SJSA1 (cell line): ENCODE measurements around the gene NFATC2IP. TPM values are rescaled to one million over a fixed set of nuclear protein-coding genes. Genes with fewer than 3 reads are reported as not detected.

Experiments used
- DNase-seq, 2 experiments: peaks; one replicate each; pipeline ENCODE4 v3.0.0-alpha.2; 2015 to 2020; ENCODE audit warnings: low spot score in 2 of 2, low read depth in 1 of 2
- H3K27ac ChIP-seq: fragments of 250-450 bp; sonication (Bioruptor Pico); 2 replicates; pipeline ENCODE4 v1.5.1; 2020; ENCODE audit warnings: mild to moderate bottlenecking, moderate library complexity
- H3K27me3 ChIP-seq: fragments of 250-450 bp; sonication (Bioruptor Pico); replicated peaks from 2 replicates; pipeline ENCODE4 v1.5.1; 2020; ENCODE audit warnings: mild to moderate bottlenecking, moderate library complexity
- H3K36me3 ChIP-seq: fragments of 250-450 bp; sonication (Bioruptor Pico); 2 replicates; pipeline ENCODE4 v1.5.1; 2020; ENCODE audit warnings: mild to moderate bottlenecking
- H3K4me1 ChIP-seq: fragments of 250-450 bp; sonication (Bioruptor Pico); replicated peaks from 2 replicates; pipeline ENCODE4 v1.6.1; 2021; ENCODE audit warnings: mild to moderate bottlenecking
- H3K4me3 ChIP-seq: fragments of 250-450 bp; sonication (Bioruptor Pico); 2 replicates; pipeline ENCODE4 v1.5.1; 2020; ENCODE audit warnings: mild to moderate bottlenecking
- H3K9me3 ChIP-seq: fragments of 250-450 bp; sonication (Bioruptor Pico); replicated peaks from 2 replicates; pipeline ENCODE4 v1.5.1; 2020; ENCODE audit warnings: mild to moderate bottlenecking
- total RNA-seq: library from RNA; depleted of rRNA; stranded (reverse); fragments of >200 nt; shearing (Covaris generic); gene quantifications from 2 replicates; pipeline ENCODE4 v1.2.3, GENCODE V29; 2014; rRNA removed

Gene NFATC2IP
- total RNA-seq, 1 experiment from 2014 or later = 29.8 TPM

DNA sequence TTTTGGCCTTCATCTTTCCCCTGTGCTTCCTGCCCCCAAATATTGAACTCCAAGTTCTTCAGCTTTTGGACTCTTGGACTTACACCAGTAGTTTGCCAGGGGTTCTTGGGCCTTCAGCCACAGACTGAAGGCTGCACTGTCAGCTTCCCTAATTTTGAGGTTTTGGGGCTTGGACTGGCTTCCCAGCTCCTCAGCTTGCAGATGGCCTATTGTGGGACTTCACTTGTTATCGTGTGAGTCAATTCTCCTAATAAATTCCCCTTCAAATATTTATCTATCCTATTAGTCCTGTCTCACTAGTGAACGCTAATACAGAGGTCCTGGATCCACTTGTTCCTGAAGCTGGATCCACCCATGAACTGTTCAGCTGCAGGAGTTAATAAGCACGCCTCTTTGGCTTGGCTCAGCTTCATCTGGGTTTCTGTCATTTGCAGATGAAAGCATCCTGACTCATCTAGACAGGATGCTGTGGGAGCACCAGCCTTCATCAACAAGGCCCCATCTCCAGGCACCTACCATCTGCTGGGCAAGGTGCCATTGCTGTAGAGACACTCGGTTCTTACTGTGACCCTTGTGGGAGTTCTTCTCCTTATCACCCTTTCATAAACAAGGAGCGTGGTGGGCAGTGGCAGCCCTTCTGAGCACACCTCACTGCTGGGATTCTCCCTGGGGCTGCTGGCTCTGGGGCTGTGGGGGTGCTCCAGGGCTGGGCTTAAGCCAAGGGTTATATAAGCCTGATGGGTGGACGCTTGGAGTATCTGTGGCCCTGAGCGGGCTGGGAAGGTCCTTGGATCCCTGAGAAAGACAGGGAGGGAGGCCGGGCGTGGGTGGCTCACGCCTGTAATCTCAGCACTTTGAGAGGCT is 57.2 kb downstream of the NFATC2IP start:
- no peaks in the 10 kb centered on the region for H3K9me3 ChIP-seq
- H3K27me3 ChIP-seq = no peaks in the 10 kb centered on the region
- no peak overlapping the region for H3K27ac ChIP-seq
- no peak for DNase-seq
- no peak overlapping the region for H3K4me3 ChIP-seq
- H3K4me1 ChIP-seq = no peaks in the 10 kb centered on the region
- no peaks in the 10 kb centered on the region for H3K36me3 ChIP-seq

- no peak for DNase-seq
- Histone ChIP-seq H3K4me1 (no peaks in the 10 kb centered on the region), H3K36me3 (no peaks in the 10 kb centered on the region), H3K27me3 (no peaks in the 10 kb centered on the region), H3K9me3 (no peaks in the 10 kb centered on the region), H3K4me3 (no peak overlapping the region), H3K27ac (no peak overlapping the region)
Measured at GRCh38 chr16:29009050-29009837, 58.5 kb downstream of the NFATC2IP start.

GRCh38 chr16:29009838-29010166 is 59.1 kb downstream of the NFATC2IP start:
- H3K27ac ChIP-seq = no peak overlapping the region
- H3K4me3 ChIP-seq = no peak overlapping the region
- H3K27me3 ChIP-seq = no peaks in the 10 kb centered on the region
- DNase-seq = no peak
- H3K4me1 ChIP-seq = no peaks in the 10 kb centered on the region
- H3K9me3 ChIP-seq = no peaks in the 10 kb centered on the region
- no peaks in the 10 kb centered on the region for H3K36me3 ChIP-seq

- no peaks in the 10 kb centered on the region for H3K36me3 ChIP-seq
- DNase-seq = no peak
- H3K4me1 ChIP-seq = no peaks in the 10 kb centered on the region
- H3K4me3 ChIP-seq = no peak overlapping the region
- no peak overlapping the region for H3K27ac ChIP-seq
- H3K27me3 ChIP-seq = no peaks in the 10 kb centered on the region
- no peaks in the 10 kb centered on the region for H3K9me3 ChIP-seq
Measured at GRCh38 chr16:29011112-29011511, 60.4 kb downstream of the NFATC2IP start.

GRCh38 chr16:29011851-29012250 is 61.1 kb downstream of the NFATC2IP start:
- Histone ChIP-seq H3K27ac (no peak overlapping the region), H3K9me3 (no peaks in the 10 kb centered on the region), H3K4me1 (no peaks in the 10 kb centered on the region), H3K4me3 (no peak overlapping the region), H3K36me3 (no peaks in the 10 kb centered on the region), H3K27me3 (no peaks in the 10 kb centered on the region)
- no peak for DNase-seq

DNA sequence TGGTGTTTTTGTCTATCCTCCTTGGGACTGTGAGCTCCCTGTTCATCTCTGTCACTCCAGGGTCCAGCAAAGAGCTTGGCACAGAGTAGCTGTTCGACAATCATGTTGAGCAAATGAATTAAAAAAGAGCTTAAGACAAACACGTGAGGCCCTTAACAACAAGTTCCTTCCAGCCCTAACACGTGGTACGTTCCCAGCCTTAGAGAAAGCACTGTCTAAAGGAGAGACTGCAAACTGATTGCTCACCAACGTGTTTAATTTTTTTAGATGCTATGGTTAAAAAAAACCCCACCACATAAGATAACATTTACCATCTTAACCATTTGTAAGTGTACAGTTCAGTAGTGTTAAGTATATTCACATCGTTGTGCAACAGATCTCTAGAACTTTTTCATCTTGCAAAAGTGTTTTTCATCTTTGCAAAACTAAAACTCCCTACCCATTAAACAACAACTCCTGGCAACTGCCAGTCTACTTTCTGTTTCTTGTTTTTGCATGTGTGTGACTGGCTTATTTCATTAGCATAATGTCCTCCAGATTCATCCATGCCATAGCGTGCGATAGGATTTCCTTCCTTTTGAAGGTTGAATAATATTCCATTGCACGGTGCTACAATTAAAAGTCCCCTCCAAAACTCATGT is 62.3 kb downstream of the NFATC2IP start:
- H3K36me3 ChIP-seq = no peaks in the 10 kb centered on the region
- no peak for DNase-seq
- H3K4me3 ChIP-seq = no peak overlapping the region
- H3K27me3 ChIP-seq = no peaks in the 10 kb centered on the region
- H3K4me1 ChIP-seq = no peaks in the 10 kb centered on the region
- no peaks in the 10 kb centered on the region for H3K9me3 ChIP-seq
- no peak overlapping the region for H3K27ac ChIP-seq

- Histone ChIP-seq H3K4me3 (no peak overlapping the region), H3K27me3 (no peaks in the 10 kb centered on the region)
- DNase-seq = no peak
Measured at GRCh38 chr16:29014561-29015069, 63.9 kb downstream of the NFATC2IP start.

More at GRCh38 chr16:29014561-29015069, 63.9 kb downstream of the NFATC2IP start:
- Histone ChIP-seq H3K27ac (no peak overlapping the region), H3K4me1 (no peaks in the 10 kb centered on the region), H3K36me3 (no peaks in the 10 kb centered on the region), H3K9me3 (no peaks in the 10 kb centered on the region)

Other genes starting within 250 kb of the NFATC2IP start
- 53.2 and 76.5 TPM in 2 replicates for gene EIF3C, start 239.5 kb upstream of the NFATC2IP start, total RNA-seq
- gene NPIPB9, start 199.2 kb upstream of the NFATC2IP start, total RNA-seq = 0.61 and 1.4 TPM in 2 replicates
- gene ATXN2L, start 127.9 kb upstream of the NFATC2IP start, total RNA-seq = 35.0 and 49.8 TPM in 2 replicates
- gene TUFM, start 104.6 kb upstream of the NFATC2IP start, total RNA-seq = 142 and 154 TPM in 2 replicates
- gene SH2B1, start 87.1 kb upstream of the NFATC2IP start, total RNA-seq = 22.7 and 26.2 TPM in 2 replicates
- 0.53 TPM in 1 of 2 replicates, not detected in the other for gene ATP2A1, start 72.4 kb upstream of the NFATC2IP start, total RNA-seq
- 35.7 and 68.2 TPM in 2 replicates for gene RABEP2, start 25.7 kb upstream of the NFATC2IP start, total RNA-seq
- not detected in 2 replicates for gene CD19, start 19.0 kb upstream of the NFATC2IP start, total RNA-seq
- 43.0 and 65.0 TPM in 2 replicates for gene SPNS1, start 23.8 kb downstream of the NFATC2IP start, total RNA-seq
- 2.0 TPM in 1 of 2 replicates, not detected in the other for gene LAT, start 34.1 kb downstream of the NFATC2IP start, total RNA-seq